MCF 10A (cell line): ENCODE measurements around the gene ZNF423. TPM values are rescaled to one million over a fixed set of nuclear protein-coding genes. Genes with fewer than 3 reads are reported as not detected.

Source experiments
- BruUV-seq: library from RNA; stranded (reverse); fragments of 400-500 nt; replicated peaks from 2 replicates; lab custom pipeline; 2021; lab: Mats Ljungman, UMichigan
- CTCF ChIA-PET: fragments of 300-600 bp; sonication (Branson Sonifier 250); formaldehyde crosslinking; extraction: SDS; loops from one replicate; lab custom pipeline; 2021; ENCODE audit warnings: antibody characterized with exemption, inconsistent platforms; lab: Yijun Ruan, JAX
- POLR2A ChIA-PET: fragments of 300-600, 350-650 bp; sonication (Branson Sonifier 250); formaldehyde crosslinking; extraction: SDS; loops from one replicate; lab custom pipeline; 2020; ENCODE audit warnings: antibody characterized with exemption, inconsistent platforms; lab: Yijun Ruan, JAX
- DNase-seq: peaks from one replicate; pipeline ENCODE4 v3.0.0-alpha.2; 2018; ENCODE audit not compliant: unreplicated experiment
- H3K27ac Mint-ChIP-seq: one replicate; pipeline ENCODE4 v1.8.0; 2022; ENCODE audit warnings: mild to moderate bottlenecking, low read depth, mixed read lengths; ENCODE audit not compliant: unreplicated experiment
- H3K27me3 Mint-ChIP-seq: one replicate; pipeline ENCODE4 v1.8.0; 2022; ENCODE audit warnings: mixed read lengths; ENCODE audit not compliant: insufficient read depth, unreplicated experiment
- H3K36me3 Mint-ChIP-seq: one replicate; pipeline ENCODE4 v1.8.0; 2022; ENCODE audit warnings: mild to moderate bottlenecking, moderate library complexity, mixed read lengths; ENCODE audit not compliant: insufficient read depth, unreplicated experiment
- H3K4me1 Mint-ChIP-seq: one replicate; pipeline ENCODE4 v1.8.0; 2022; ENCODE audit warnings: mixed read lengths; ENCODE audit not compliant: insufficient read depth, unreplicated experiment
- H3K4me3 Mint-ChIP-seq: one replicate; pipeline ENCODE4 v1.8.0; 2022; ENCODE audit warnings: mild to moderate bottlenecking, moderate library complexity, mixed read lengths; ENCODE audit not compliant: unreplicated experiment
- H3K9me3 Mint-ChIP-seq: one replicate; pipeline ENCODE4 v1.8.0; 2022; ENCODE audit warnings: mixed read lengths; ENCODE audit not compliant: unreplicated experiment
- intact Hi-C: fragments of 100-400 bp; cut with micrococcal nuclease; formaldehyde crosslinking; loops from 2 replicates; pipeline ENCODE4 v1.14.1; 2022
- total RNA-seq: library from RNA; stranded (reverse); gene quantifications from 2 replicates; pipeline ENCODE4 v1.2.3, GENCODE V29; 2022
- TF ChIP-seq, protein P1 (sequence below): fragments of 200-600 bp; IDR thresholded peaks from one replicate; pipeline ENCODE4 v1.8.0; 2022; ENCODE audit warnings: antibody characterized with exemption, mild to moderate bottlenecking; ENCODE audit not compliant: unreplicated experiment

Gene ZNF423
- total RNA-seq, 1 experiment from 2014 or later: not detected

DNA sequence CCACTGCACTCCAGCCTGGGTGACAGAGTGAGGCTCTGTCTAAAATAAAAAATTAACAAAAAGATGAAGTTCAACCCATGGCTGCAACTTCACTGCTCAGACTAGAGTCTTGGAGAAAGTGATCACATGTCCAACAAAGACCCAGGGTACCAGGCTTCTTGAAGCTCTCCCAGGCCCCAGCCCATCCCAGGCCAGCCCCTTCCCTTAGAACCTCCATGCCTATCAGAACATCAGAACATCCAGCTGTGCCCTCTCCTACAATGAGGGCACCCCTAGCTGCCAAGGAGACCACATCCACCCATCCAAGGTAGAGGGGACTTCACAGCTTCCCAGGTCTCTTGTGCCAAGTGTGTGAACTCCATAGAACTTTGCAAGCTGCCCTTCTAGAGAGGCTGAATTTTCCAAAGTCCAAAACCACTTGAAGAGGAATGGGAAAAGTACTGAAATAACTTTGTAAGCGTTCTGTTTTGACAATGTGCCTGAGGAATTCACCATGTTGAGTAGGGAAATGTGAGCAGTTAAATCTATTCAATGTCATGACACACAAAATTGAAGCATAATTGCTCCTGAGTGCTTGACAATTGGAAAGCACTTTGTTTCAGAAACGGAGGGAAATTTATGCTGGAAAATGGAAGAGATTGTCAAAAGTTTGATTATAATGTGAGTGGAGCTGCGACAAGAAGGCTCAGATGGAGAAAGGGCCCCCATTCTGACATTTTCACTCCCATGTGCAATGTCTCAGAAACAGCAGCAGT, 230.4 kb downstream of the ZNF423 start:
- intact Hi-C loops: no loop called here
- no peak for DNase-seq
- Mint-ChIP-seq H3K4me3 (no peak overlapping the region), H3K9me3 (no peaks in the 10 kb centered on the region), H3K27me3 (no peaks in the 10 kb centered on the region), H3K27ac (no peak overlapping the region), H3K4me1 (no peaks in the 10 kb centered on the region), H3K36me3 (no peaks in the 10 kb centered on the region)
- CTCF ChIA-PET: no interaction called here
- TF ChIP-seq, protein P1, sequence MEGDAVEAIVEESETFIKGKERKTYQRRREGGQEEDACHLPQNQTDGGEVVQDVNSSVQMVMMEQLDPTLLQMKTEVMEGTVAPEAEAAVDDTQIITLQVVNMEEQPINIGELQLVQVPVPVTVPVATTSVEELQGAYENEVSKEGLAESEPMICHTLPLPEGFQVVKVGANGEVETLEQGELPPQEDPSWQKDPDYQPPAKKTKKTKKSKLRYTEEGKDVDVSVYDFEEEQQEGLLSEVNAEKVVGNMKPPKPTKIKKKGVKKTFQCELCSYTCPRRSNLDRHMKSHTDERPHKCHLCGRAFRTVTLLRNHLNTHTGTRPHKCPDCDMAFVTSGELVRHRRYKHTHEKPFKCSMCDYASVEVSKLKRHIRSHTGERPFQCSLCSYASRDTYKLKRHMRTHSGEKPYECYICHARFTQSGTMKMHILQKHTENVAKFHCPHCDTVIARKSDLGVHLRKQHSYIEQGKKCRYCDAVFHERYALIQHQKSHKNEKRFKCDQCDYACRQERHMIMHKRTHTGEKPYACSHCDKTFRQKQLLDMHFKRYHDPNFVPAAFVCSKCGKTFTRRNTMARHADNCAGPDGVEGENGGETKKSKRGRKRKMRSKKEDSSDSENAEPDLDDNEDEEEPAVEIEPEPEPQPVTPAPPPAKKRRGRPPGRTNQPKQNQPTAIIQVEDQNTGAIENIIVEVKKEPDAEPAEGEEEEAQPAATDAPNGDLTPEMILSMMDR: no peak
- no TSS peak for BruUV-seq
- POLR2A ChIA-PET: no interaction called here

DNA sequence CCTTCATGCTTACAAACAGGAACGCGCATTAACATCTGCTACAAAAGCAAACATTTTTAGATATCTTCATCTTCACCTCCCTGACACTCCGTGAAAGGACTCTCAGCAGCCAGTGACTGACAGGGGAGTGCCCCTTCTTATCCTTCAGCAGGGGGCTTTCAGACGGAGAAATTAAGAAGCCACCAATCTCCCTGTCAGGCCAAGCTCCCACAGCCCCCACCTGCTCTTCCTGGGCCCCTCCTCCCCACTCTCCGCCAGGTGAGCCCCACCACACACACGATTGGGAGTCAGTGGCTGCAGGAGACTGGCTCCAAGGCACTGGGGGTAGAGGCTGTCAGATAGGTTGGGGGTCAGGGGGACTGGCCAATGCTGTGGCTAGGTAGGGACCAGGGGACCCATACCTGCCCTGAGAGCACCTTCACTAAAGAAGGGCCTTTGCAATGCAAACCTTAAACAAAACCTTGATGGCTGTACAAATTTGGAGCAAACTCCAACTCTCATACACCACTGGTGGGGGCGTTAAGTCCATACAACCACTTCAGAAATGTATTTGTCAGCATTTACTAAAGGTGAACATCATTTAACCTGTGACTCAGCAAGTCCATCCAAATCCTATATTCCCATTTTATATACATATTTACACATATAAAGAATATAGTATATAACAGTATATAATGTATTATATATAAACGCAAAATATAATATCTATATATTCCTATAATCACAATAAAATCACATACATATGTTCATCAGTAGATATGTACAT, 232.2 kb downstream of the ZNF423 start:
- Mint-ChIP-seq H3K36me3 (no peaks in the 10 kb centered on the region), H3K27me3 (no peaks in the 10 kb centered on the region), H3K4me3 (no peak overlapping the region), H3K9me3 (no peaks in the 10 kb centered on the region), H3K27ac (no peak overlapping the region), H3K4me1 (no peaks in the 10 kb centered on the region)
- DNase-seq: no peak
- ChIA-PET POLR2A (no interaction called here), CTCF (no interaction called here)
- TF ChIP-seq, protein P1: no peak
- BruUV-seq: no TSS peak
- intact Hi-C loops: no loop called here

DNA sequence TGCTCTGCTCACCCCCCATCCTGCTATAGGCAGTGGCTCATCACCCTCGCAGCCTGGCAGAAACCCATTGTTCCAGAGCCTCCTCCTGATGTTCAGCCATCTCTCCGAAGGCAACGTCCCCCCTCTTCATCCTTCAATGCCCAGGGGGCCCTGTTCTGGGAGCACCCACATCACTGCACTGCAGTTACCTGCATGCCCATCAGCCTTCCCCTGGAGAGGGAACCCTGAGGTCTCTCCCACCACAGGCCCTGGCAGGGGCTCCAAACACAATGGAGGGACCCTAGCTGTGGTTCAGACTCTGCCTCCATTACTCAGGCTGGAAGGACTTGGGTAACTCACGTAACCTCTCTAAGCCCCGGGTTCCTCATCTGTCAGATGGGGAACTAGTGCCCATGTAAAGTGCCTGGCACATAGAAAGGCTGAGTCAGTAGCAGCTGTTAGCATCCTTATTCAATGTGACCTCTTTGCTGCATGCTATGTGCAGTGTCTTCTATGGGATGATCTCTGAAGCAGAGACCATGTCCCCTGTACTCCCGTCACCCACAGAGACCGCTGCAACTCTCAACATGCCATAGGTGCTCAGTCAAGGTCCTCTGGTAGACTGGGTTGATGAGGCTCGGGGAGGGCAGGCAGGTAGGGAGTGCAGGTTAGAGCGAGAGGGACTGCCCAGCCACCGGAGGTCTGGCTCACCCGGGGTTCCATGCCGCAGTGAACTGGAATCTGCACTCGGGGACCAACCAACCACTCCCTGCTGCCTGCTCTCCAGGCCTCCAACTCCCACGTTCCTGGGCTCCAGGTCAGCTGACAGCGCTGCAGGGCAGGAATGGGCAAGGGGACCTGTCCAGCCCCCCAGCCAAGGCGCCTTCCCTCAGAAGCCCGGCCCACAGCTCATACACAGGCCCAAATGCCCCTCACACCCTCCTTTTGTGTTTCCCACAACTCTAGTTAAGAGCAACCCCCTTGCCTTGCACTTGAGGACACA, 233.2 kb downstream of the ZNF423 start:
- intact Hi-C loops: no loop called here
- no TSS peak for BruUV-seq
- CTCF ChIA-PET: interaction anchor here (0.7 kb wide), 1 partner anchor 254 kb away, joined by 3 read pairs; no protein-coding TSS in a partner anchor

More for the DNA sequence above, 233.2 kb downstream of the ZNF423 start:
- Mint-ChIP-seq H3K4me3 (no peak overlapping the region), H3K27ac (no peak overlapping the region), H3K36me3 (no peaks in the 10 kb centered on the region), H3K9me3 (no peaks in the 10 kb centered on the region), H3K4me1 (no peaks in the 10 kb centered on the region), H3K27me3 (no peaks in the 10 kb centered on the region)
- POLR2A ChIA-PET: no interaction called here
- TF ChIP-seq, protein P1: no peak
- DNase-seq: no peak
